HepG2 (cell line): ENCODE data around the gene ATP5MC2. TPM values are rescaled to one million over a fixed set of nuclear protein-coding genes. Genes with fewer than 3 reads are reported as not detected.
"Not testable (repeated sequence)": the region's sequence is repeated elsewhere in the genome, so short reads cannot be mapped to it uniquely, and the experiment has no call there.

Experiments used
- ATAC-seq: fragments of 200-7000 bp; cut with Tn5 transposase; 3 replicates; pipeline ENCODE4 v1.9.1; 2020; ENCODE audit warnings: mild to moderate bottlenecking, moderate library complexity
- BruUV-seq: library from RNA; stranded (reverse); fragments of 400-500 nt; replicated peaks from 2 replicates; lab custom pipeline; 2021; lab: Mats Ljungman, UMichigan
- CTCF ChIA-PET: fragments of 300-600 bp; formaldehyde crosslinking; extraction: SDS; loops from one replicate; lab custom pipeline; 2021; ENCODE audit warnings: low total read pairs, inconsistent platforms, low intra/inter-chr PET ratio; lab: Yijun Ruan, JAX
- POLR2A ChIA-PET: fragments of 350-600 bp; sonication (Branson Sonifier 250); formaldehyde crosslinking; loops from one replicate; lab custom pipeline; 2020; ENCODE audit warnings: antibody characterized with exemption, inconsistent platforms; lab: Yijun Ruan, JAX
- DNase-seq: peaks from one replicate; pipeline ENCODE4 v3.0.0-alpha.2; 2015; ENCODE audit warnings: low spot score
- FAIRE-seq: peaks from 3 replicates; lab custom pipeline; 2011; peaks lifted over from hg19 to GRCh38; lab: Jason Lieb, UNC
- H2AFZ ChIP-seq: one replicate; pipeline ENCODE4 v1.6.1; 2011; ENCODE audit warnings: low read length, inconsistent platforms
- H3K27ac ChIP-seq: fragments of 300-600 bp; 3 replicates; pipeline ENCODE4 v1.8.0; 2011; ENCODE audit warnings: mixed run types, mild to moderate bottlenecking, mixed read lengths, low read length, inconsistent platforms; ENCODE audit not compliant: insufficient read depth; ENCODE audit errors: extremely low read length
- H3K27me3 ChIP-seq, 2 experiments: fragments of 200-600 bp in 1 of 2; 2 replicates in 1 of 2; 3 replicates in 1 of 2; pipeline versions ENCODE4 v1.6.0 to v1.8.0; 2011; ENCODE audit warnings: low read length in 2 of 2, mild to moderate bottlenecking in 2 of 2, moderate library complexity in 2 of 2, inconsistent platforms in 1 of 2; ENCODE audit not compliant: insufficient read depth in 2 of 2, control insufficient read depth in 1 of 2
- H3K36me3 ChIP-seq, 2 experiments: fragments of 200-600 bp in 1 of 2; replicated peaks in 1 of 2; 2 replicates in 1 of 2; 3 replicates in 1 of 2; pipeline versions ENCODE4 v1.5.1 to v1.8.0; 2011; ENCODE audit warnings: low read length in 2 of 2, inconsistent platforms in 1 of 2; ENCODE audit not compliant: insufficient read depth in 2 of 2, control insufficient read depth in 1 of 2
- H3K4me1 ChIP-seq: 2 replicates; pipeline ENCODE4 v1.5.1; 2012; ENCODE audit warnings: low read length, inconsistent platforms; ENCODE audit not compliant: insufficient read depth
- H3K4me2 ChIP-seq: 2 replicates; pipeline ENCODE4 v1.6.0; 2011; ENCODE audit warnings: low read depth, low read length, inconsistent platforms
- H3K4me3 ChIP-seq, 3 experiments: fragments of 200-600 bp in 1 of 3; sonication (generic), shearing (Covaris generic) in 1 of 3; replicated peaks in 1 of 3; 2 replicates each; pipeline ENCODE4 v1.5.1; 2011 to 2016; ENCODE audit warnings: low read length in 3 of 3, inconsistent platforms in 2 of 3, low read depth in 2 of 3, mild to moderate bottlenecking in 2 of 3, control low read depth in 1 of 3, mixed read lengths in 1 of 3; ENCODE audit not compliant: insufficient read depth in 1 of 3
- H3K79me2 ChIP-seq: one replicate; pipeline ENCODE4 v1.6.1; 2011; ENCODE audit warnings: low read length, inconsistent platforms; ENCODE audit not compliant: insufficient read depth
- H3K9ac ChIP-seq: 2 replicates; pipeline ENCODE4 v1.6.0; 2011; ENCODE audit warnings: mild to moderate bottlenecking, low read depth, low read length, inconsistent platforms; ENCODE audit not compliant: insufficient read depth
- H3K9me3 ChIP-seq: 2 replicates; pipeline ENCODE4 v1.5.1; 2012; ENCODE audit warnings: mild to moderate bottlenecking, low read length
- H4K20me1 ChIP-seq: 2 replicates; pipeline ENCODE4 v1.6.0; 2011; ENCODE audit warnings: inconsistent platforms, mild to moderate bottlenecking, low read length, moderate library complexity; ENCODE audit not compliant: insufficient read depth
- HDAC2 ChIP-seq: sonication (generic); formaldehyde crosslinking; IDR thresholded peaks from 2 replicates; pipeline ENCODE4 v1.4.0; 2020; ENCODE audit warnings: missing genetic modification reagents
- ZNF121 ChIP-seq: sonication (generic); formaldehyde crosslinking; IDR thresholded peaks from 2 replicates; pipeline ENCODE4 v1.5.0; 2020; ENCODE audit warnings: mild to moderate bottlenecking, missing genetic modification reagents
- WGBS: methylation state at CpG from one replicate; pipeline ENCODE4 v1.1.6; 2017; ENCODE audit warnings: low lambda C conversion rate; 5-methylcytosine and 5-hydroxymethylcytosine counted together
- in situ Hi-C: cut with HindIII; loops from 2 replicates; pipeline ENCODE4 v1.10.0; 2017; ENCODE audit warnings: low pct_unique_long_range_greater_than_20kb; ENCODE audit not compliant: extremely low pct_ligation_motif_present
- intact Hi-C: fragments of 100-400 bp; cut with micrococcal nuclease; formaldehyde crosslinking; loops from one replicate; pipeline ENCODE4 v1.10.0; 2022; ENCODE audit not compliant: unreplicated experiment
- polyA plus RNA-seq, 8 experiments: library from polyadenylated mRNA; depleted of rRNA in 3 of 8; stranded (reverse) in 7 of 8; unstranded in 1 of 8; fragments of >200 nt; fragmentation: Illumina TruSeq in 4 of 8; extraction: Trizol in 4 of 8; gene quantifications; 2 replicates each; pipeline versions ENCODE4 v1.2.1 to v1.2.3, GENCODE V29; 2011 to 2016; ENCODE audit warnings: low read depth in 4 of 8, missing spikeins in 1 of 8, mixed read lengths in 1 of 8; ENCODE audit not compliant: insufficient read depth in 1 of 8
- total RNA-seq, 5 experiments: library from RNA; depleted of rRNA; stranded (reverse); fragments of >200 nt; fragmentation: Illumina TruSeq; extraction: Trizol; gene quantifications; 2 replicates each; pipeline ENCODE4 v1.2.3, GENCODE V29; 2016; ENCODE audit warnings: low read depth in 1 of 5

ATP5MC2 gene
- total and polyA plus RNA-seq, 2 of the 13 experiments (the other 11 are each of a cell fraction or from before 2014, with no cell fraction given), result 230 to 257 TPM

- H3K36me3 ChIP-seq, H3K9me3 ChIP-seq, FAIRE-seq, H3K4me3 ChIP-seq, intact Hi-C loops, POLR2A ChIA-PET, H3K4me1 ChIP-seq, DNase-seq, CTCF ChIA-PET, H3K79me2 ChIP-seq, H3K9ac ChIP-seq, H3K27me3 ChIP-seq, ATAC-seq, H4K20me1 ChIP-seq, H3K27ac ChIP-seq, H3K4me2 ChIP-seq, in situ Hi-C loops, H2AFZ ChIP-seq, BruUV-seq: not testable (repeated sequence)
- TF ChIP-seq ZNF121, result peak; percentile 59
Measured at GRCh38 chr12:53635708-53636107, 40.2 kb downstream of the ATP5MC2 start.

GRCh38 chr12:53631721-53632120 lies 44.2 kb downstream of the ATP5MC2 start:
- POLR2A ChIA-PET, result no interaction called here
- H3K27me3 ChIP-seq, result no peaks in the 10 kb centered on the region
- H2AFZ ChIP-seq, result no peak overlapping the region
- in situ Hi-C loops, result no loop called here
- no peak overlapping the region for H3K27ac ChIP-seq
- no peaks in the 10 kb centered on the region for H3K79me2 ChIP-seq
- no peak for FAIRE-seq
- intact Hi-C loops, result no loop called here
- no TSS peak for BruUV-seq
- CTCF ChIA-PET, result no interaction called here
- no peaks in the 10 kb centered on the region for H4K20me1 ChIP-seq
- no peak overlapping the region for H3K4me3 ChIP-seq
- no peak for DNase-seq
- WGBS, result 64% methylated on average over 1 of the region's 1 CpG
- no peaks in the 10 kb centered on the region for H3K9me3 ChIP-seq
- no peak for TF ChIP-seq HDAC2 (CRISPR knock-in tag)
- TF ChIP-seq ZNF121, result peak; percentile 30; the same call in 1 of the 2 replicates
- no peak overlapping the region for H3K4me2 ChIP-seq
- no peaks in the 10 kb centered on the region for H3K36me3 ChIP-seq
- H3K9ac ChIP-seq, result no peak overlapping the region
- peaks cover 6% of the 10 kb centered on the region for H3K4me1 ChIP-seq
- ATAC-seq, result no peak
